NCI-H446 (cell line): ENCODE data around the gene FNIP2.

Experiments
- DNase-seq, 2 experiments: peaks; one replicate each; lab custom pipeline; 2025; lab: John Stamatoyannopoulos, UW

Gene FNIP2

DNA sequence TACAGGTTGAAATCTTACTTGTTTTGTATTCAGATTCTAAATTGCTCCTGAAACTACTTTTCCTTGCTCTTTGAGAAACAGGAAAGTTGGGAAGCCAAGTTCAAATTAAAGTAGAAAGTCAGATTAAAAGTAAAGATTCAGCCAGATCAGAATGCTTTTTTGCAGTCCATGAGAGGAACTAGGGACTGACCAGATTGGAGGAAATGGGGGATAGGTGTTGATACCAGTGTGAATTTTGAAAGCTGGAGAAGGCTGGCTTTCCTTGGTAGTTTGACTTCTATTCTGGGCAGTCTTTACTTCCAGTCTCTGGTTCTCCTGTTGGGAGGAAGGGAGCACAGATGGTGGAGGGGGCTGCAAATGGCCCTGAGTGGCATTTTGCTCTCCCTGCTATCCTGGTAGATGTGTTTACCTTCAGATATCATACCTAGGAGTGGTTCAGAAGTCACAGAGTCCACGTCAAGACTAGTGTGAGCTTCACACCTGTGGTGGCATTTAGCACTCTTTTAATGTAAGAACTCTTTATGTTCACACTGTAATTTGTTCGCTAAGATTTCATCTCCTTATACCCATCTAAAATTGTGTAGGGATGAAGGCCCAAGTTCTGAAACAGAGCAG is 68.8 kb downstream of the FNIP2 start:
- DNase-seq, result no peak

DNA sequence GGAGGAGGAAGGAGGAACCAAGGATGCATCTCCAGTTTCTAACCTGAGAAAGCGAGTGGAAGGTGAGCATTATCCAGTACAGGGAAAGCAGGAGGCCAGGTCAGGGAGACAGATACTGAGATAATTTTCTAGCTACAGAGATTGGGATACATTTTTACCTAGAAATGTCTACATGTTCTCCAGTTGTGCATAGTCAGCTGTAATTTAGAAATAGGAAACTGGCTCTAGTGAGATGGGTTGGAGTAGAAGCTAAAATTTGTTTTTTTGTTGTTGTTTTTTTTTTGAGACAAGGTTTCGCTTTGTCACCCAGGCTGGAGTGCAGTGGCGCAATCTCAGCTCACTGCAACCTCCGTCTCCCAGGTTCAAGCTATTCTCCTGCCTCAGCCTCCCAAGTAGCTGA is 71.3 kb downstream of the FNIP2 start:
- no peak for DNase-seq

DNA sequence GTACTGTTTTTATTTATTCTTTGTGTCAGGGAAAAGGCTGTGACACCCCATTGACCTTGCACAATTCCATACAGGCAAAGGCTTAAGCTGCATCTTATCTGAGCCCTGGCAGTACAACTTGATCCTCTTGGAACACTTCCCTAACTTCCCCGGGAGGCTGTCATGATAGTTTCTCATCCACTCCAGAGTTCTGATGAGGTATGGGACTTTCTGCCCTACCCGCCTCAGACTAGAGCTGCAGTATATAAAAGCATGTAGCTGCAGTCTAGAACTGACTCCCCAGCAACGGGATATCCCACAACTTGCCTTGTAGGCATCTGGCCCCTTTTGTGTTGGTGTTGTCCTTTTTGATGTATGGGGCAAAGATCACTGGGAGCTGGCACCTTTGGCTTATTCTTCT is 72.7 kb downstream of the FNIP2 start:
- DNase-seq, result no peak

DNA sequence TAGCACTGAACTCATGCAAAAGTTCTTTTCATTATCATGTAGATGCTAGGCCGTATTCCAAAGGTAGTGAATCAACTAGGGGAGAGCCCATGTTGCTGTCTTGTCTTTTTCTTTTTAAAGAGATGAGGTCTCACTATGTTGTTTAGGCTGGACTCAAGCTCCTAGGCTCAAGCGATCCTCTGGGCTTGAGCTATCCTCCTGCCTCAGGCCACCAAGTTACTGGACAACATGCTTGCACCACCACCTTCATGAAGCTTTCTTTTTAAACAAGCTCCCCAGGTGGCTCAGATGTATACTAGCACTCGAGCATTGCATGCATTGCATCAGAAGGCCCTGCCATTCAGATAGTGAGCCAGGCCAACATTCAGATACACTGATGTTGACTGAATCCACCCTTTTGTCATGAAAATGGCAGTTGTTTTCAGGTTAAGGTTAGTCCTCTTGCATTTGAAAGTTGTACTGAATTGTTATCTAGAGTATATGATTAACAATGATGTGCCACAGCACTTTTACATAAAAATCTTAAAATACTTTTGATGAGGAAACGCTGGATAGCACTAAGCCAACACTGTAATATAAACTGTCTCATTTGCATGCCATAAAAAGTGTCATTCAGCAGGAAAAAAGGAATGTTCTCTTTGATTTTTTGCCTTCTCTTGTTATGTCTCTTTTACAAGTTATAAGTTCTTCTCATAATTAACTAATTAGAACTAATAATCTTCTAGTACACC is 76.7 kb downstream of the FNIP2 start:
- no peak for DNase-seq

DNA sequence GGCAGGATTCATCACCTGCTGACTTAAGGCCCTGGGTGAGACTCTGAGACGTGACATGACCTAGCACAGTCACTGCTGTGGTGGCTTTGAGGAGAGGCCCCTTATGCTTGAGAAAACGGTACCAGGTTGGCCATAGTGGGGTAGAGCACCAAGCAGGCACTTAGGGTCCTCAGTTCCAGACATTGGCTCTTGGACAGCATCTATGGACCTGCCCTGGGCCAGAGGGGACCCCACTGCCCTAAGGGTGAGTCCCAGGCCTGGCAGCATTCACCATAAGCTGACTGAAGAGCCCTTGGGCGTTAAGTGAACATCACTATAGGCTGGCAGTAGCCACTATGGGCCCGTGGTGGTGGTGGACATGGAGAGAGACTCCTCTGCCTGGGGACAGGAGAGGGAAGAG is 78.7 kb downstream of the FNIP2 start:
- DNase-seq, result no peak

DNA sequence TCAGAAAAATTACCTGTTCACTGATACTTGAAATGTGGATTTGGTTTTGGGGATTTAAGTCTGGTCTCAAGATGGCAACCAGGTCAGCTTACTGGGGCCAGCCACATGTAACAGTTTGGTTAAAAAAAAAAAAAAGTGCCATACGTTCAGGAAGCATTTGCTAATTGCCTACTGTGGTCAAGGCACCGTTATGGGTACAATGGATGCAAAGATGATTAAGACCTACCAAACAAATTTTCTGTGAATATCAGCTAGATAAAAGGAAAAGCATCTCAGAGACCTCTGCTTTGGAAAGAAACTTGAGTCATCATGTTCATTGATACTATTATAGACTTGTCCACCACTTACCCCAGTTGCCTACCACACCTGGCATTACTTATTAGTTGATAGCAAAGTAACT is 80.9 kb downstream of the FNIP2 start:
- no peak for DNase-seq

DNA sequence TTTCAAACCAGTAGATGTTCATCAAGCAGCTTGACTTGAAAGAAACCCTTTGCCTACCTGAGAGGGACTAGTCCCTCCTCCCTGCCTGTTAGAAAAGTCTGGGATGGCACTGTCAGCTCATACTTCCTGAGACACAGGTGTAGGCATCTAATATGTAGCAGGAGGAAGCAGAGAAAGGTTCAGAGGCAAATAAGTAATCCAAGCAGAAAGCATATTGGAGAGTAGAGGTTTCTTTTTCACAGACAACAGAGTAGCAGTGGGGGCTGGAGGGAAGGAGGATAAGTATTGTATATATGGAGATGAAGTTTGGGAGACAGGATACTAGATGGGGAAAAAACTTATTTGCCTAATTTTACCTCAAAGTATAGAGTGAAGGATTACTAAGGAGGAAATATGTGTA is 81.5 kb downstream of the FNIP2 start:
- no peak for DNase-seq

DNA sequence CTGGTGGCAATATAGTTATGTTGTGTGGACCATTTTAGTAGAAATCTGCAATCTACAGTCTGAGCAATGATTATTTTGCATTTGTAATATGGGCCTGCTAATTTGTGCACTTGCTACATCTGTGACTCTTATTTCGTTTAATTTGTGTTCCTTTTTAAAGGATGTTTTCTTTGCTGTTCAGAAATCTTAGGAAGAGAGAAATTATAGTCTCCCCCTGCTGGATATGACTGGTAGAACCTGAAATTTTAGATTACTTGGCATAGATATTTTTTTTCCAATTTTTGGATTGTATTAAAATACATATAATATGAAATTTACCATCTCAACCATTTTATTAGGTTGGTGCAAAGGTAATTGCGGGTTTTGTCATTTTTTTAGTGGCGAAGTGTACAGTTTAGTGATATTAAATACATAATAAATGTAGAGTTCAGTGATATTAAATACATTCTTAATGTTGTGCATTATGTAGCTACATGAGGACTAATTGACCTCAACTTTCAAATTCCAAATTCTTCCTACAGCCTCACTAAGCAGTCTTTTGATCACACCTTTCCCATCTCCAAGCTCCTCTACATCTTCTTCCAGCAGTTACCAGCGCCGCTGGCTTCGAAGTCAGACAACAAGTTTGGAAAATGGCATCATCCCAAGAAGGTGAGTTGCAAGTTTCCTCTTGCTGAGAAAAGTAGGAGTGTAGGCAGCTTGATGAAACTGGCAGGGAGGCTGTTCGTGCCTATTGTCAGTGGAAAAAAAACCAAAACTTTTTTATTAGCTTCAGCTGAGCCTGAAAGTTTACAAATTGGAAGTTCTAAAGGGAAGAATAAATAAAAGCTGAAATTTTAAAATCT is 82.2 kb downstream of the FNIP2 start:
- peak in 1 of 2 experiments; percentile 44 for DNase-seq

DNA sequence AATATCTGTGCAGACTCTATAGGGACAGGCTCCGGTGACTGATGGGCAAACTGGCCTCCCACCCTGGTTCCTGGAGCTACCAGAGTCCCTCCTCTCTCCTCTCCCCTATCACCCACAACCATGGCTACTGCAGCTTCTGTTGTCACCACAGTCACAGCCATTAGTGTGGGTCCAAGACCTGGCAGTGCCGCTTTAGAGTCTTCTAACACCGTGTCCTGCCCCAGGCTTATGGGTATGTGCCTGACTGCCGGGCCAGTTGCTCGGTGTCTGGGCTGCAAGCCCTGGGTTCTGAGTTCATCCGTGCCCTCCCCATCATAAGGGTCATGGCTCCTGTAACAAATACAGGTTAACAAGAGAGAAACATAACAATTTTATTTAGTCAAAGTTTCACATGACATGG is 85.4 kb downstream of the FNIP2 start:
- DNase-seq, result no peak

DNA sequence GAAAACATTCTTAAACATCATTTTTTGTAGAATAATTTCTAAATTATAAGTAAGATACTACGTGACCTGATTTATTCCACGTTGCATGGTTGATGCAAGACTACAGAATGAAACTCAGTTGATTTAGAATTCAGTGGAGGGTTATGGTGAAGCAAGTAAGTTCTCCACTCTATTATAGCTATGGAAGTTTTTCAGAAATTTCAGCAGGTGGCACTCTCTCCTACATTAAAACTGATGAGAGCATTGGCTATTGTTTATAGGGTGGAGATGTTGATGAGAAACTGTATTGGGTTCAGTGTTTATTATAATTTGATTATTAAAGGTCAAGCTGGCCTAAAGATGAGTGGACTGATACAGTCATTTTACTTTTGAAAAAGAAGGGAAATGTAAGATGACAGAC is 88.0 kb downstream of the FNIP2 start:
- peak in 1 of 2 experiments; percentile 14 for DNase-seq

DNA sequence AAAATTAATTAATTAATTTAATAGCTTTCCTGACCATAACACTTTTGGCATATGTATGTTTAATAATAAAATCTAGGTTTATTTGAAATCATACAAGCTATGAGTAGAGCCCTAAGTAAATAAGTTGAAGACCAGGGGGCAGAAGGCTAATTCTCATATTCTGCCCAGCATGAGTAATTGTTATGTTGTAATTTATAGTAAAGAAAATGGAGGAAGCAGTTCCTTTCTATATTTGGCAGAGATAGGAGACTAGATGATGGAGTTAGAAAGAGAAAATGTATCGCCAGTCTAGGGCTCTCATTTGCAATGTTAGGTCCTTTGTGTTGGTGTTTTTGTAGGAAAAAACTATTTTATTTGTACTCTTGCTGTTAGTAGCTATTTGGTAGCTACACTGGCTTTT is 89.1 kb downstream of the FNIP2 start:
- no peak for DNase-seq

DNA sequence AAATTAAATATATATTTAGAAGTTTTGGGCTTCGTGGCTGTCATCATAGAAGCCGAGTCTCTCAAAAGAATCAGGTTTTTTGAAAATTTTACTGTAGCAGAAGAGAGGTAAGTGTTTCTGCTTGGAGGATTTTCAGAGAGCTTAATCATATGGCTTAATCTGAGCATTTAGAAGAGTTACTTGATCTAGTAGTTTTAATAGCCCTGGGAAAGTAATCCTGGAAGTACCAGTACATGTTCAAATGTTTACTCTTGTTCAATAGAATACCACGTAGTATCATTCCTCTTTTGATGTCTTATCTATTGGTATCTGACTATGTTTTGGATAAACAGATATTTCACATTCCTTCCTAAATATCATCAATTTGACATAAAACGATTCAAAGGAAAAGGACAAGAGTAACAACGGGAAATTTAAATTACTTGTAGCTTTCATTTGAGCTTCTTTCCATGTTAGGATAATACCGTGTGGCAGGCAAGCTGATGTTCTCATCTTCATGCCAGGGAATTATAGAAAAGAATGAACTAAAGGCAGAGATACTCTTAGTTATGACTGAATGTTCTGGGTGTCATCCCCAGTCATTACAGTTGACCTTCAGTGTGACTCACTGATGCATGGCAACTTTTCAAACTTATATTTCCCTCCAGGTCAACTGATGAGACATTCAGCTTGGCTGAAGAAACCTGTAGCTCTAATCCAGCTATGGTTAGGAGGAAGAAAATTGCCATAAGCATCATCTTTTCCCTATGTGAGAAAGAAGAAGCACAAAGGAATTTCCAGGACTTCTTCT is 89.8 kb downstream of the FNIP2 start:
- no peak for DNase-seq

DNA sequence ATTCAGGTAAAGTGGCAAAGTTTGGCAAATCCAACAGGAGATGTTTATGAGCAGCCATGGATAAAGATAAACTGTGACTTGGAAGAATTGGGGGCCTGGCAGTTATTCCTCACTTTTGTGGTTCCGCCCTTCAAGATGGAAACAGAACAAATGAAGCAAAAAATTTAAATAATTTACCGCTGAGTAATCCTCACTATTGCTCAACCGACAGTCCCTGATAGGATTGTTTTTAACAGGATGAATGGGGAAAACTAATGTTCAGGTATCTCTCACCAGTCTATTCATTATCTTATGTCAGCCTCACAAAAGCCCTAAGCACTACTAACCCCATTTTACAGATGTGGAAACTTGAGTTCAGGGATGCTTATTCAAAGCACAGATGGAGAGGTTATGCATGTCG is 90.8 kb downstream of the FNIP2 start:
- DNase-seq, result no peak

DNA sequence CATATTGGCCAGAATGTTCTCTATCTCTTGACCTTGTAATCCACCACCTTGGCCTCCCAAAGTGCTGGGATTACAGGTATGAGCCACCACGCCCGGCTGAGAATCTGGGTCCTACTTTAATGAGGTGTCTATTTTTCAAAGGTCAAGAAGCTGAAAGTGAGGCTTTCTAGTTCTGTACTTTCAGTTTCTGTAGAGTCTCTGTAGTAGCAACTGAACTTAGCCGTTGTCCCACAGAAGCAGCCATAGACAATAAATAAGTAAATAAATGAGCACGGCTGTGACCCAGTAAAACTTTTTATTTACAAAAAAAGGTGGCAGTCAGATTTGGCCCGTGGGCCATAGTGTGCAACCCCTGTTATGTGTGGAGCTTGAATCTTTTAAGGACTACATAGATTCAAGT is 92.0 kb downstream of the FNIP2 start:
- no peak for DNase-seq

DNA sequence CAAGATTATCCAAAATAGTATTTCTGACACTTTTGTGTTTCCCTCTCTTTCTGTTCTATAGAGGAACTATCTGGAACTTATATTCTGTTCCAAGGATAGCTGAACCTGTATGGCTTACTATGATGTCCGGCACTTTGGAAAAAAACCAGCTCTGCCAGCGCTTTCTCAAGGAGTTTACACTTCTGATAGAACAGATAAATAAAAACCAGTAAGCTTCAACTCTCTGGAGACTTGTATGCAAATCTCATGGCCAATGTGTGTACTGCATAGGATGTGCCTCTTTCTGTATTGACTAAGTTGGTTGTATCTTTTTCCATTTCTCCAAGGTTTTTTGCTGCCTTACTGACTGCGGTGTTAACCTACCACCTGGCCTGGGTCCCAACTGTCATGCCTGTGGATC is 92.5 kb downstream of the FNIP2 start:
- no peak for DNase-seq

DNA sequence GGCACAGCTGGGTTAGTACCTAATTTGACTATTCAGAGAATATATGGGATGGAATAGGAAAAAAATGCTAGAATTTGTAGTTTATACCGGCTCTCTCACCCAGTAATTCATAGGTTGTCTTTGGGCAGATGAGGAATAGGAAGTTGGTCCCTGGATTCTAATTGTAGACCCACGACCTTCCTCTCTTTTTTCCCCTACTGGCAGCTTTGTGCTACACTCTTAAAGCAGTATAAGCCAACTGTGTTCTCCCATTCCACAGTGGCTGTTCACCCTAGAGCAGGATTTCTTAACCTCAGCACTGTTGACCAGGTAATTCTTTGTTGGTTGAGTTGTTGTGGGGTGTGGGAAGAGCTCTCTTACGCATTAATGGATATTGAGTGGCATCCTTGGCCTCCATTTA is 92.9 kb downstream of the FNIP2 start:
- no peak for DNase-seq

DNA sequence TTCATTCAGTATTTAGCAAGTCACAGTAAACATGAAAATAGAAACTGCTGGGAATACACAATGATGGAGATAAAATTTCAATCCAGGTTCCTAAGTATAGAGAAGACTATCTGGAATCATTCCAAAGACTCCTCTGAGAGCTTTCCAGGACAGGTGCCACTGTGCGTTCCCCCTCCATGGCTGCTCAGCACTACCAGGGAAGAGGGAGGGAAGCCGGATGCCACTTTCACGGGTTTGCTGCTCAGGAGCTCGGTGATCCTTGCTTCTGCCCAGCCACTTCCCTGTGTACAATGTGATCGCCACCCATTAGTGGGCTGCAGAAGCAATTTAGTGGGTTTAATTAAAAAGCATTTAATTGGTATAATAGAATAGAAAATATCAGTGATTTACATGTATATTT is 94.5 kb downstream of the FNIP2 start:
- no peak for DNase-seq

DNA sequence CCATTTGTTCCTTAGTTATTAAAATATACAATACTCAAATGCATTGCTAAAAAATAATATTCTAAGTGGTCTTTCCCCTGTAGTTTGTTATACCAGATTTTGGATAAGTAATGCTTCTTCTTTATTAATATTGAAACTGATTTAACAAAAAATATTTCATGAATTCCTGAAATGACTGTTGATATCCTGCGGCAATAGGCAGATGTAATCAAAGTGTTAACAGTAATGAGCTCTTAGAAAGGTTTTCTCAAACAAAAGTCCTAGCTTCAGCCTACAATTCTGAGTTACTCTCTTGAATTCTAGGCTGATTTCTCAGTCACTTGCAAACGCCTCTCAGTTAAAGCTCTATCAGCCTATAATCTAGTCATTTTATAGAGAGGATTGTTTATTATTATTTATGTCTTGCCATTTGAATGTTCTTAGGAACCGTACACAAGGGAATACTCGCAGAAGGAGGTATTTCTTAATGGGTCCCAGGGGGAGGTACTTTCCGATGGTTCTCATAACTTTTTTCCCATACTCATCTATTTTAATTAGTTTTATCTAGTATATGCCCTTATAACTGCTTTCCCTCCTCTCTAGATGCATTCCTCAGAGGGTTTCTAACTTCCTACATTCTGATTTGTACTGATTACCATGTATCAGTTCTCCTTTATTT is 96.8 kb downstream of the FNIP2 start:
- no peak for DNase-seq

DNA sequence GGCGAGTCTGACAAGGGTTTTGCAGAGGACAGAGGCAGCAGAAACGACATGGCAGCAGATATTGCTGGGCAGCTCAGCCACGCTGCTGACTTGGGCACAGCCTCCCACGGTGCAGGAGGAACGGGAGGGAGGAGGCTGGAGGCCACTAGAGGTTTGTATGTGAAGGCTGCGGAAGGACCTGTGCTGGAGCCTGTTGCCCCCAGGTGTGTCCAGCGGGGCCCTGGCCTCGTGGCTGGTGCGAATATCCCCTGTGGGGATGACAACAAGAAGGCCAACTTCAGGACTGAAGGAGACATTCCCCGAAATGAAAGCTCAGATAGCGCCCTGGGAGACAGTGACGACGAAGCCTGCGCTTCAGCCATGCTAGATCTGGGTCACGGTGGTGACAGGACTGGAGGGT is 100.2 kb downstream of the FNIP2 start:
- no peak for DNase-seq

DNA sequence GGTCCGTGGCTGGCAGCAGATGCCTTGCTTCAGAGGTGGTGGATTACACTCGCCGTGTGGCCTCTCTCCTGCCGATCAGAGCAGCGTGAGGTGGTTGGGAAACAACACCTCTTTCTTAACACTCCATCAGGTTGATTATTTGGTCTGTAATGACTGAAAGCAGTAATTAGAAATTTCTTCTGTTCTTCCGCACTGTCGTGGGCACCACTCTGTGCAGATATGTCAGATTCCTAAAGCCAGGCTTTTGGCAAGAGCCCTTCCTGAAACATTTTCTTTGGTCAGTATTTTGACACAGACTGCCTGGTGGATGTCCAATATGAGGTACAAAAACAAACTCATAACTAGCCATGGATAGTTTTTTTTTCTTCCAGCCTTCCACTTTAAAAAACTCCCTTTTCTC is 100.9 kb downstream of the FNIP2 start:
- no peak for DNase-seq

DNA sequence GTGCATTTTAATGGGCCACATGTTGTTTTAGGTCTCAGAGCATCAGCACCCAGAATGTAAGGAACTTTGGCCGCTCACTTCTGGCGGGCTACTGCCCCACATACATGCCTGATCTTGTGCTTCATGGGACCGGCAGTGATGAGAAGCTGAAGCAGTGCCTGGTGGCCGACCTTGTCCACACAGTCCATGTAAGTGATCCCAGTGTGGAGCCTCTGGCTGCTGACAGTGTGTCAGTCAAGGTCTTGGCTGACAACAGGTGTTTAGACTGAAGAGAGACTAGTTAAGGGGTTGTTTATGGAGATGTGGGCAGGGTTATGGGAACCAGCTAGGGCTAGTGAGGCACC is 101.4 kb downstream of the FNIP2 start:
- DNase-seq, result no peak
